ENCODE data around the gene UBE2V1.
"Not testable (repeated sequence)": the region's sequence is repeated elsewhere in the genome, so short reads cannot be mapped to it uniquely, and the experiment has no call there.

The UBE2V1 gene

GRCh38 chr20:50141811-50142561 lies 29.0 kb upstream of the UBE2V1 start:
- DNase-seq, result no peak
- no peaks in the 10 kb centered on the region for H3K27me3 Mint-ChIP-seq
- H3K27ac Mint-ChIP-seq, result no peak overlapping the region
- H3K4me1 Mint-ChIP-seq, result peaks cover 32 to 40% of the 10 kb centered on the region in 2 donors
- H3K4me3 Mint-ChIP-seq, result no peak overlapping the region
- H3K9me3 Mint-ChIP-seq, result no peaks in the 10 kb centered on the region
- H3K36me3 Mint-ChIP-seq, result peaks cover 45 to 58% of the 10 kb centered on the region in 2 donors
- ATAC-seq (replicated peaks), result no peak

GRCh38 chr20:50141018-50141675 lies 28.2 kb upstream of the UBE2V1 start:
- H3K36me3 Mint-ChIP-seq, result peaks cover 42 to 53% of the 10 kb centered on the region in 2 donors
- no peaks in the 10 kb centered on the region for H3K9me3 Mint-ChIP-seq

GRCh38 chr20:50140339-50140859 lies 27.4 kb upstream of the UBE2V1 start:
- Mint-ChIP-seq H3K27me3 (no peaks in the 10 kb centered on the region), H3K9me3 (no peaks in the 10 kb centered on the region), H3K36me3 (peaks cover 41 to 57% of the 10 kb centered on the region in 2 donors), H3K4me1 (peaks cover 20 to 25% of the 10 kb centered on the region in 2 donors), H3K4me3 (no peak overlapping the region), H3K27ac (no peak overlapping the region)
- ATAC-seq (replicated peaks), result no peak
- DNase-seq, result no peak

More at GRCh38 chr20:50141018-50141675, 28.2 kb upstream of the UBE2V1 start:
- H3K27me3 Mint-ChIP-seq, result no peaks in the 10 kb centered on the region
- DNase-seq, result no peak
- H3K4me3 Mint-ChIP-seq, result no peak overlapping the region
- no peak overlapping the region for H3K27ac Mint-ChIP-seq
- peaks cover 23 to 31% of the 10 kb centered on the region in 2 donors for H3K4me1 Mint-ChIP-seq
- no peak for ATAC-seq (replicated peaks)

GRCh38 chr20:50138479-50139393 lies 25.8 kb upstream of the UBE2V1 start:
- no peak for DNase-seq
- no peaks in the 10 kb centered on the region for H3K9me3 Mint-ChIP-seq
- peaks cover 20 to 25% of the 10 kb centered on the region in 2 donors for H3K4me1 Mint-ChIP-seq
- H3K27me3 Mint-ChIP-seq, result no peaks in the 10 kb centered on the region
- peak overlapping the region; percentile 17 for H3K27ac Mint-ChIP-seq
- H3K36me3 Mint-ChIP-seq, result peaks cover 41 to 58% of the 10 kb centered on the region in 2 donors
- no peak for ATAC-seq (replicated peaks)
- H3K4me3 Mint-ChIP-seq, result no peak overlapping the region

GRCh38 chr20:50138120-50138478 lies 25.1 kb upstream of the UBE2V1 start:
- no peaks in the 10 kb centered on the region for H3K9me3 Mint-ChIP-seq
- no peak for ATAC-seq (replicated peaks)
- H3K4me1 Mint-ChIP-seq, result peaks cover 20 to 21% of the 10 kb centered on the region in 2 donors
- no peak overlapping the region for H3K27ac Mint-ChIP-seq
- no peaks in the 10 kb centered on the region for H3K27me3 Mint-ChIP-seq
- no peak for DNase-seq
- no peak overlapping the region for H3K4me3 Mint-ChIP-seq
- H3K36me3 Mint-ChIP-seq, result peaks cover 37 to 57% of the 10 kb centered on the region in 2 donors

GRCh38 chr20:50137702-50138101 lies 24.8 kb upstream of the UBE2V1 start:
- not testable (repeated sequence) for DNase-seq; H3K9me3 Mint-ChIP-seq; H3K27me3 Mint-ChIP-seq; ATAC-seq (replicated peaks); H3K4me3 Mint-ChIP-seq; H3K27ac Mint-ChIP-seq
- H3K36me3 Mint-ChIP-seq, result peaks cover 34 to 57% of the 10 kb centered on the region in 2 donors
- H3K4me1 Mint-ChIP-seq, result peaks cover 16 to 17% of the 10 kb centered on the region in 2 donors

GRCh38 chr20:50136822-50137599 lies 24.1 kb upstream of the UBE2V1 start:
- DNase-seq, result no peak
- H3K36me3 Mint-ChIP-seq, result peaks cover 34 to 59% of the 10 kb centered on the region in 2 donors
- no peaks in the 10 kb centered on the region for H3K27me3 Mint-ChIP-seq
- H3K27ac Mint-ChIP-seq, result no peak overlapping the region
- peaks cover 15 to 20% of the 10 kb centered on the region in 2 donors for H3K4me1 Mint-ChIP-seq
- no peak overlapping the region for H3K4me3 Mint-ChIP-seq
- ATAC-seq (replicated peaks), result no peak
- H3K9me3 Mint-ChIP-seq, result no peaks in the 10 kb centered on the region

GRCh38 chr20:50135157-50135556 lies 22.2 kb upstream of the UBE2V1 start:
- ATAC-seq (replicated peaks); DNase-seq; H3K9me3 Mint-ChIP-seq; H3K4me3 Mint-ChIP-seq; H3K27ac Mint-ChIP-seq; H3K27me3 Mint-ChIP-seq: not testable (repeated sequence)
- Mint-ChIP-seq H3K4me1 (peaks cover 10 to 16% of the 10 kb centered on the region in 2 donors), H3K36me3 (peaks cover 40 to 64% of the 10 kb centered on the region in 2 donors)

- Mint-ChIP-seq H3K9me3 (no peaks in the 10 kb centered on the region), H3K4me1 (peaks cover 4 to 5% of the 10 kb centered on the region in 2 donors)
Observed at GRCh38 chr20:50133474-50134217, 20.7 kb upstream of the UBE2V1 start.

GRCh38 chr20:50133041-50133440 lies 20.1 kb upstream of the UBE2V1 start:
- ATAC-seq (replicated peaks) (no peak), DNase-seq (no peak)
- H3K4me3 Mint-ChIP-seq, result no peak overlapping the region
- no peaks in the 10 kb centered on the region for H3K27me3 Mint-ChIP-seq
- H3K27ac Mint-ChIP-seq, result no peak overlapping the region
- peaks cover 38 to 69% of the 10 kb centered on the region in 2 donors for H3K36me3 Mint-ChIP-seq
- H3K9me3 Mint-ChIP-seq, result no peaks in the 10 kb centered on the region
- H3K4me1 Mint-ChIP-seq, result peaks cover 4 to 5% of the 10 kb centered on the region in 2 donors

More at GRCh38 chr20:50133474-50134217, 20.7 kb upstream of the UBE2V1 start:
- Mint-ChIP-seq H3K27me3 (no peaks in the 10 kb centered on the region), H3K27ac (no peak overlapping the region), H3K36me3 (peaks cover 38 to 66% of the 10 kb centered on the region in 2 donors), H3K4me3 (no peak overlapping the region)
- peak in 1 of 2 donors; percentile 33 for ATAC-seq (replicated peaks)
- no peak for DNase-seq

GRCh38 chr20:50130995-50131394 lies 18.0 kb upstream of the UBE2V1 start:
- H3K27me3 Mint-ChIP-seq, result no peaks in the 10 kb centered on the region
- no peak overlapping the region for H3K4me3 Mint-ChIP-seq
- peaks cover 44 to 73% of the 10 kb centered on the region in 2 donors for H3K36me3 Mint-ChIP-seq
- DNase-seq, result no peak
- no peaks in the 10 kb centered on the region for H3K9me3 Mint-ChIP-seq
- H3K27ac Mint-ChIP-seq, result no peak overlapping the region
- no peak for ATAC-seq (replicated peaks)
- peaks cover 8 to 15% of the 10 kb centered on the region in 2 donors for H3K4me1 Mint-ChIP-seq

GRCh38 chr20:50130356-50130723 lies 17.4 kb upstream of the UBE2V1 start:
- no peak for DNase-seq
- peaks cover 46 to 71% of the 10 kb centered on the region in 2 donors for H3K36me3 Mint-ChIP-seq
- ATAC-seq (replicated peaks), result no peak
- H3K4me1 Mint-ChIP-seq, result peaks cover 8 to 15% of the 10 kb centered on the region in 2 donors
- no peak overlapping the region for H3K27ac Mint-ChIP-seq
- H3K9me3 Mint-ChIP-seq, result no peaks in the 10 kb centered on the region
- no peaks in the 10 kb centered on the region for H3K27me3 Mint-ChIP-seq
- H3K4me3 Mint-ChIP-seq, result no peak overlapping the region

Data from stimulated activated naive B cell treated with anti-CD40 and anti-IgM and Interleukin-4, amounts not matched to agents 10 μg/mL and 1 μg/mL and 100 μg/mL, for 72 hours (primary cell).